Measurements from ENCODE around the gene CHN1.

The CHN1 gene

DNA sequence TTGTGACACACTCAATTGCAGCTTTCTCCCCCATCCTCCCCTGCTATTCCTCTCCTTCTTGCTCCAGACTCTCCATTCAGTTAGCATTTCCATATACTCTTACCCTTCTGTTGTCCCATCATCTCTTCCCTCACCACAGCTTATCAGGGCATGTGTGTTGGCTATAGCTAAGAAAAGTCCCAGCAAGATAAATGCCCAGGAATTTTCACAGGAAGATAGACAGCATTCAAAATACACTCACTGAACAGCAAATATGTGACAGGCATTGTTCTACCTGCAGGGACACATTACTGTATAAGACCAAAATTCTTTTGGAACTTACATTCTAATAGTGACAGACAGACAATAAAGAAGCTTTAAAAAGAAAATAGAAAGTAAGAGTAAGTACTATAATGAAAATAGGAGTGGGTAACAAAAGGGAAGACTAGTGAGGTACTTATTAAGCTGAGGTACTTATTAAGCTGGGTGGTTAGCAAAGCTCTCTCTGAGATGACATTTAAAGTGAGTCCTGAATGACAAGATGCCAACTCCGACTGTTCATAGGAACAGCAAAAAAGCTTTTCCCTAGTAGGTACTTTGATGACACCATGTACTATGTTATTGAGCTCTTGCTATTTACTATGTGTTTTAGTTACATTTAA lies 86.2 kb downstream of the CHN1 start:
- no peak for DNase-seq

DNA sequence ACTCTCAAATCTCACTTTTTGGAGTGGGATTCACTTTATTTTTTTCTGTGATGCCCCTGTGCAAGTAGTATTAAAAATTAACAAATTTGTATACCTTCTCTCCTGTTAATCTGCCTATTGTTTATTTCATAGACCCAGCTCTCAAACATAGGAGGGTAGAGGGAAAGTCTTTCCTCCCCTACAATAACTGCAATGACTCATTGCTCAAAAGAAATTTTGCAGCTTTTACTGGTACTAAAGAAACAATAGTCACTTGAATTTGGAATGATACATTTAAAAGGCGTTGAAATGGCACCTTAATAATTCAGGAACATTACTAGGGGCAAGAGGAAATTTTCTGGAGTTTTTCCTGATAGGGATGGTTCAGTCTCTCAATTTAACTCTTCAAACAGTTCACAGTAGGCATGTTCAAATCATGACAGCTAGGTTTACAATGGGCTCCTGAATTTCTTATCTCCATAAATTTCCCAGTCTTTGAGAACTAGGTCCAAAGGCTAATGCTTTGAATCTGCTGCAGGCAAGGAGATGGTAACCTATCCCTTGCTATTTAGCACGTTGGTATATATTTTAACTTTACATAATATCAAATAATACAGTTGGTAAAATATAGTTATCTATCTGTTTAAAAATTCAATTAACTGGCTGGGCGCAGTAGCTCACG lies 88.8 kb downstream of the CHN1 start:
- DNase-seq = no peak

DNA sequence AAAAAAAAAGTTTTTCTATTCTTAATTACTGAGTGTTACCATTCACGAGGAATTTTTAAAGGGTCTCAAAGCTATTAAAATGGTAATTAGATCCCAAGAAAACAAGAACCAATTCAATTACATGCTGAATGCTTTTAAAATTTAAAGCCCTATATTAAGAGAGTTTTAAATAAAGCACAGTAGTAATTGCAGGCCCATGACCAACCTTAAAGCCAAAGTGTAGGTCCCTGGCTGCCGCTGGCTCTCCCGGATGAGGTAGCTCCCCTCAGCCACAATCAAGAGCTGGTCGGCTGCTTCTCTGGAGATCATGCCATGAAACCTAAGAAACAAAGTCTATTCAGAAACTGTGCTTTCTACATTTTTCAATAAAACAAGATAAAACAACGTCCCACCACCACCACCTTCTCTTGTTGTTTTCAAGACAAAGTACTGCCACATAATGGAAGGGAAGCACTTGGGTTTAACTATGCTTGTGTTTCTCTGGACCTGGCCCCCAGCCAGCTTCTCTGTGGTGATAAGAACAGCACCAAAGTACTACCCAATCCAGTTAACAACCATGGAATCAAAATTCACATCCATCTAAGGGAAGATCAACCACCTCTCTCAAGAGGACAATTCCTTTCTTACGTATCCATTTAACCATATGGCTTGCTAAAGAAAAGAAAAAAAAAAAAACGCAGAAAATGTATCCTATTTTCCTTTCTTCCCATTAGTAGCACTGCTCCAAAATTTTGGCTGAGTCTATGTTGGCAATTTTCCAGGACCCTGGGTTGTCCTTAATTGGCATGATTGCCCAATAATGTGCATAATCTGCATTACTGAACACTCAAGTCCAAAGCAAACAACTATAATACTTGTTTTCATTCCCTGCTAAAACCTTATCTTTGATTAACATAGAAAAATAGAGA lies 90.1 kb downstream of the CHN1 start:
- no peak for DNase-seq

DNA sequence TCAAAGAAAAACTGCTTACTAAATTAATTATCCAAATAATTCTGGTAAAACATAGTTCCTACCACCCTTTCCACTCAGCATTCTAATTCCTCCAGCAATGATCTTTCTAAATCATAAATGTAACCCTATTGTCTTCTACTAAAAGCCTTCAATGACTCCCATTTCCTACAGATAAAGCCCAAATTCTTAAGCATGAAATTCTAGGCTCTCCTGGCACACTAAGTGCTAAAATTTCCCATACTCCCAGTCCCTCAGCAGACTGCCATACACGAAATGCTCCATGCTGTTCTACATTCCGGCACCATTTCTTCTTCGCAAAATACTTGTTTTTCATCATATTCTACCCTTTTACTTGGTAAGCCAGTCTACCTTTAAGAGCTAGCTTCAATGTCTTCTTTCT lies 96.9 kb downstream of the CHN1 start:
- no peak for DNase-seq

DNA sequence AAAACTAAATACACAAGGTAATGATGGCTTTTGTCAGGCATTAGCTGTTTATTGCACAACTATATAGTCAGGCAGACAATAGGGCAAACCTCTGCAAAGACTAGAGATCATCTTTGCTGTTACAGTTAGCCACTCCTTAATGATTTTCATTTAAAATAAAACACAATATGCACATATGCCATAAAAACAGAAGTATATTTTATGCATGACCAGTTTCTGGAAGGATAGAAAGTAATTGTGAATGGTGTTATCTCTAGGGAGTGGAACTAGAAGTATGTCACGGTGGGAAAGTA lies 102.0 kb downstream of the CHN1 start:
- DNase-seq = no peak

DNA sequence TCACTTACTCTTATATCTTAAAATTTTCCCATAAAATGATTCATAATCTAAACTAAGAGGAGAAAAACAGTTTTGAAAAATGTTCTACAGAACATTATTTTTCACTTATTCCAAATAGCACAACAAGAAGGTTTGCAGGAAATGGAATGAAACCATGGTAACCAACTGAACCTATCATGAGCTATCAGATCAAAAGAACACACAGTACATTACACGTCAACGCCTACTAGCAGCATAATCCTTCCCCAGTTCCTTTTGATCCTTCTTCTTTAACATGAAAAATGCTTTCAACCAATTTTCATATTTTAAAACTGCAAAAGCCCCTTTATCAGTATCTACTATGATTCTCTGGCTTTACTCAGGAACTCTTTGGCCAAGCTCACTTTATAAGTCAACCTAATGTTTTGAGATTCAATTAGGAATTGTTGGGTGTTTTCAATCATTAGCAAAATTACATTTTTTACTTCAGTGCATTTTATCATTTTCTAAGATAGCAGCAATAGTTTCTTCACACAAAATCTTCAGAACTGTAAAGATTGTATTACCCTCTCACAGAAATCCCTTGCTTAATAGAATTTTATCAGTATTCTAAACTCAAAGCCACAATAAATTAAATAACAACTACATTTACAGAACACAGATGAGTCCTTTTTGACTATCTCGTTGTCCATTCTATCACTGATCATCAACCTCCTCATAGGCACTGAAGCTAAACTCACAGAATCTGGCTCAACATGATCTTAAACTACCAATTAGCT lies 102.5 kb downstream of the CHN1 start:
- DNase-seq = no peak

DNA sequence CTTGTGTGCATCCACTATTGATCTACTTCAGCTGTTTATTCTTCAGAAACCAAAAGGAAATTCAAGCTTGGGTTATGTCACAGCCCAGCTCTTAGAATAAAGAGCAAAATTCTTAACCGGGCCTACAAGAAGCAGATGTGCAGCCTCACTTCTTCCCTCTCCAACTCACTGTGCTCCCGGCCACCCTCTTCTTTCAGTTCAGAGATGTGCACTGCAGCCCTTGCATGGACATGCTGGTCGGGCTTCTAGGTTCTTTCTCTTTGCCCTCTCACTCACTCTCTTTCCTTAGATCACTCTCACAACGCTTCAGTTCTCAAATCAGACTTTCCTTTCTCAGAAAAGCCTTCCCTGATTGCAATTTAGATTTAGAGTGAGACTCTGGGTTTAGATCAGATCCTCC lies 104.1 kb downstream of the CHN1 start:
- no peak for DNase-seq

DNA sequence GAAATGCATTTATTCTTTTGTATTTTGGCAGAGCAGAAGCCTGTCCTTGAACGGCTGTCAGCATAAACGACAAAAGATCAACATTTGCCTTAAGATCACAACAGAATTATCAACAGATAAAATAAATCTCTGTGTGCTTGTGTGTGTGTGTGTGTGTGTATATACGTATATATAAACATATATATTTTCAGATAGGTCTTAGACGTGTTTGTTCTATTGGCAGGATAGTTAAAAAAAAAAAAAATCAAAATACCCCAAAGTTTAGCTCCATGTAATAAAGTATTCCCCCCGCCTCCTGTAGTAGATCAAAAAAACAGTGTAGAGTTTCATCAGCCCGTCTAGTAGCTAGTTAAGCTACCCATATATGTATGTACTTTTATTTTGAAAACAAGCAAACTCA lies 107.9 kb downstream of the CHN1 start:
- DNase-seq = no peak

DNA sequence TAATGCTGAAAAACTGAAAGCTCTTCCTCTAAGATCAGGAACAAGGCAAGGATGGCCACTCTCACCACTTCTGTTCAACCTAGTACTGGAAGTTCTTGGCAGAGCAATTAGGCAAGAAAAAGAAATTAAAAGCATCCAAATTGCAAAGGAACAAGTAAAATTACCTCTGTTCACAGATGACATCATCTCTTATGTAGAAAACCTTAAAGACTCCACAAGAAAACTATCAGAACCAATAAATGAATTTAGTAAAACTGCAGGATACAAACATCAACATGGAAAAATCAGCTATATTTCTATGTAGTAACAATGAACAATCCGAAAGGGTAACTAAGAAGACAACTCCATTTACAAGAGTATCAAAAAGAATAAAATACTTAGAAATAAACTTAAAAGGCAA lies 112.2 kb downstream of the CHN1 start:
- DNase-seq = no peak

DNA sequence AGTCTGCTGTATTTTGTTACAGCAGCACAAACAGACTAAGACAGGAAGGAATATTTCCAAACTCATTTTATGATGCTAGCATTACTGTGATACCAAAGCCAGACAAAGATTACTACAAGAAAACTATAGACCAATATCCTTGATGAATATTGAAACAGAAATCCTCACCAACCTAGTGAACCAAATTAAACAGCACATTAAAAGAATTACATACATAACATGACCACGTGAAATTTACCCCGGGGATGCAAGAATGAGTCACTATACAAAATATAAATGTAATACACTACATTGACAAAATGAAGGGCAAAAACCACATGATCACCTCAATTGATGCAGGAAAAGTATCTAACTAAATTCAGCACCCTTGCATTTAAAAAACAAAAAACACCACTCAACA lies 112.6 kb downstream of the CHN1 start:
- DNase-seq = no peak

DNA sequence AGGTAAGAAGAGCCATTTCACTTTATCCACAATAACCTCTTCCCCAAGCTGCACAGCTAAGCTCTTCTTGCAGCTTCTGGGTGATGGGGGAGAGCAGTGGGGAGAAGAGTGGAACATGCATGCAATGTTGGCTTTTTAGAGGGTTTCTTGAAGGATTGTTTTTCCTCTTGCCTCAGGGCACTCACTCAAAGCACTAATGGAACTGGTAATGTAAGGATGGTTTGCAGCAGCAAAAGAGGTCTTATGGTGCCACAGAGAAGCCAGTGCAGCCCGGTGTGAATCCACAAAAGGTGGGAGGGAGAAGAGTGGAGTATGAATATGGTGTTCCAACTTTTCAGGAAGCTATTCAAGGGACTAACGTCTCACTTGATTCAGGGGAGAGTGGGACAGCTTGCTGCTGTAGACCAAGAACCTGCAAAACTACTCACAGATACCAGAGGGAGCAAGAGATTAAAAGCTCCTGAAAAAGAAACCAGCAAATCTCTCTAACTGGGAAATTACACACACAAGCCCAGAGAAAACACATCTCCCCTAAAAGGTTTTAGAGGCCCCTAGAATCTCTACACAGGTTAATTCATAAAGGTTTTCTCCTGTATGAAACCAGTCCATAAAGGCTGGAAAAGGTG lies 116.4 kb downstream of the CHN1 start:
- no peak for DNase-seq

DNA sequence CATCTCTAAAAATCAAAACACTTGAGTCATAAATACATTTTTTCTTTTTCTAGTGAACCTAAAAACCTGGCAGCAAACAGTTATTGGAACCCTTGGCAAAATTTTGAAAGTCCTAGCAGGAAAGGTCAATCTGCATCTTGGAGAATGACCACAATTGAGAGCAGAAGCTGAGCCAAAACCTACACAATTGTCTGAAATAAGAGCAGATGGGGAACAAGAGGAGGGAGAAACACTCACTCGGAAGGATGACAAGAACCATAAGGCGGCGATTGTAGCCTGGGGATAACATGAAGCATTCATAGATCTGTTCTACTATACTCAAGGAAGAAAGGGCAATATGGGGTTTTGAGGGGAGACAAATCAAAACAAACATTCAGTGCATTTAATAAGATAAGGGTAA lies 117.0 kb downstream of the CHN1 start:
- DNase-seq = no peak

DNA sequence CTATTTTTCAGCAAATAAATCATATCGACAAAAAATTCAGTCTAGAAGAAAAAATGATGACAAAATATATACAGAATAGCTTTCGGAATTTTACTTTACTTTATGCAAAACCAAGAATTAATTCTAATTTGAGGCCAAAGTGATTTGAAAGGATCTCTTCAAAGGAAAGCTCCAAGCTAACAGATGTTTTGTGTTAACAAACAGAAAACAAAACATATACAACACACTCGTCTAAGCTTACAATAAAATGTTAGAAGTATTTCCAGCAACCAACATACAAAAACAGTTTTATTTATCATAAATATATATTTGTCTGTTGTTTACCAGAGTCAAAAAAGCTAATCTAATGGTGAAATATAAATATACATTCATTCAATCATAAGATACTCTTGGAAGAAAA lies 122.8 kb downstream of the CHN1 start:
- DNase-seq = no peak

DNA sequence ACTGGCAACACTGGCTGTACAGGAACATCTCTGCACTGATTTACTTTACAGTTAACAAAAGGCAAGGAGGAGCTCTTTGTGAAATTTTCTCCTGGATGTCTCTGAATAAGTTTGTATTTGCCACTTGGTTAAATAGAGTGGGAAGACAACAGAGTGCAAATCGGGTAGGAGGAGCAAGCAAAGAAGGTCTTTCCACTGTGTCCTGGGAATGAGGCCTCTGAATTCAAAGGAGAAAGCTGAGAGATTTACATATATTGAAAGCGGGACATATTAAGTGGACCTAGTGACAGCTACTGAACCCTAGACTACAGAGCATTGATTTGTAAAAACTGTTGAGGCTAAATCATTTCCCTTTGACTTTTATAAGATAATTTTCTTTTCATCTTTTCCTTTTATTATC lies 123.5 kb downstream of the CHN1 start:
- DNase-seq = no peak

DNA sequence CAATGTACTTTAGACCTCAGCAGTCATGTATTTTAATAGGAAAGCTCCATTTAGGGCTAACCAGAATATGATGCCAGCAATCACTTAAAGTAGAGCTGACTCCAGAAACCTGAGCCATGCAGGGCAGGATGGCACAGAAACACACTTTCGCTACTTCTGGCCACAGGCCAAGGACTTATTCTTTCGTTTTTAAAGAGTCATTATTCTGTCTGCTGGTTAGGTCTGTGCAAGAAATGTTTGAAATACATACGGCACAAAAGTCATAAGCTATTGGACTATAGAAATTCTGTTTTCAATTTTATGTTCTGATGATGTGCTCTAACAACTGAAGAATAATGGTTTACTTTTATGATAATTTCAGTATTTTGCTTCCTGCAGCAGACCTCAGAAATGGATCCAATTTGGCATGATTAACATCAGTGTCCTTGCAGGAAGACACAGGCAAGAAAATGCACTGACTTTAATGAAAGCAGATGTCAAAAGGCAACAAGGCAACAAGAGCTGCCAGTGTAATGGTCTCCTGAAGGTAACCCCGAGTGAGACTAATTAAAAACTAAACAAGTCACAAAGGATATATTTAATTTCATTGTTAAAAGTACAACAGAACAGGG lies 126.5 kb downstream of the CHN1 start:
- DNase-seq = no peak

DNA sequence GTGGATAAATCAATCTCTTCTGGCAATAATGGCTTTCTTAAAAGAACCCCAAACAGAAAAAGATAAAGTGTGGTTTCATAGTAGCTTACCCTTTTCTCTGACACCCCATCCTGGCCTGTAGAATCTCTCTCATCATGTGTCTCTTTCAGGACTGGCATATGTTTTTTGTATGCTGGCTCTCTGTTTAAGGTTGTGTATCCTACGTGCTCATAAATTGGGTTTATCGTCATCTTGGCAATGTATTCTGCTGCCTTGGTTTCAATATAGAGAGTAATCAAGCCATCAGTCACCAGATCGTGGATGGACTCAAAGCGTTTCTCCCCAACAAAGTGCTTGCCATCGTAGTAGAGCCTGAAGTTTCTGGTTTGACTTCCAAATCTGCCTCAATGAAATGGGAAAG lies 127.4 kb downstream of the CHN1 start:
- no peak for DNase-seq

DNA sequence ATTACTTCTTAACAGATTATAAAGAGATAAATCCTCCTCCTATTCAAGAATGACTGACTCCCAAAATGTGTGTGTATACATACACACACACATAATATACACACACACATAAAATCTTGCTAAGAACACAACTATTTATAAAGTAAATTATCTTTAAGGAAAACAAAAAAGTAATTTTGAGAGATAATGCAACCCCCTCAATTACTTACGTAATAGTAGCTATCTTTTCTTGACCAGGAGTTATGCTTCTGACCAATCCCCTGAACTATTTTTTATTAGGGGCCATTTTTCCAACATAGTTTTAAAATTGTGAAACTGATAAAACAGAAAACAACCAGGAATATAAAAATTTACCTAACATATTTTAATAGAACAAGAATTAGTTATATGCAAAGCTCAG lies 127.9 kb downstream of the CHN1 start:
- DNase-seq = no peak

DNA sequence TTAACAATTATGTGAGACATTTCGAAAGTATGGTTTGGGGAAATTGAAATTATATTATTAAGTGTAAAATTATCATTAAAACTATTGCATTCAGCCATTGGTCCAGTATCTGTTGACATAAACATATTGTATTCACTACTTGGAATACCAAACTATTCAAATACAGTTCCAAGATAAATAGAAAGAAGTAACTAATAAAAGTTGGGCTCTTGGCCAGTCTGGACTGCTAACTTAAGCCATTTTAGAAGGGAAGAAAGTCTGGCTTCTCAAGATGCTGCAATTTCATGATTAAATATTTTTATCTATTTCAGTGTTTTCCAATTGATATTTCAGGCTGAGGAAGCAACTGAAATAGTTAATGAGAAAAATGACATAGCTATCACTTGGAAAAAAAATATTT lies 131.1 kb downstream of the CHN1 start:
- DNase-seq = no peak

DNA sequence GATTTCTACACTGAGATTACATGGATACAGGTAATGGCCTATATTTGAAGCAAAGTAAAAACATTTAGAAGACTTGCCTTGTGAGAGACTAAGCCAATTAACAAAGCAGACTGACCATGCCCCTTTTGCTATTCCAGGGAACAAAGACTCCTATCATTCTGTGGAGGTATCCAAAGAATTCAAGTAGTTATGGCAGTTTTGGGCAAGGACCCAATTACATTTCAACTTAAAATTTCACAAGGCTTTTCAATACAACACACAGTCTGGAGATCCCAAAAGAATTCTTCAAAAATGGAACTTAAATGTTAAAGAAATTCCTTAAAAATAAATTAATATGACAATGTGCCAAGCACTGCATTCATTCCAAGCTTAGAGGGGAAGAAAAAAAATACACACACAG lies 131.7 kb downstream of the CHN1 start:
- DNase-seq = no peak

DNA sequence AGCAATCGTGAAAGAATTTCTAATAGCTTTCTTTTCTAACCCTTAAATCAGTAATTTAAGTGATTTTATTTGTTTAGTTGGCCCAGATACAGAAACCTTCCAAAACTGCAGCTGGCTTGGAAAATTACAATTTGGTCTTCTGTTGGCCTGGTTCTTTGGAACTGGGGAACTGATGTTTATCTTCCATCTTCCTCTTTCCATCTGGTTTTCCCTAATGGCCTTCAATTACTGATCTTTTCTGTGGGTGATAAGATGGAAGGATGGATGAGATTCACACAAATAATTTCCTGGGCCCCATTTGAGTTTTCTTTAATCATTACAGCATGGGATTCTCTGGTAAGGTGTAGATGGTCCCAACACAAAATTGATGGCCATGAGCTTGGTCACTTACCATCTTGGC lies 134.4 kb downstream of the CHN1 start:
- no peak for DNase-seq

DNA sequence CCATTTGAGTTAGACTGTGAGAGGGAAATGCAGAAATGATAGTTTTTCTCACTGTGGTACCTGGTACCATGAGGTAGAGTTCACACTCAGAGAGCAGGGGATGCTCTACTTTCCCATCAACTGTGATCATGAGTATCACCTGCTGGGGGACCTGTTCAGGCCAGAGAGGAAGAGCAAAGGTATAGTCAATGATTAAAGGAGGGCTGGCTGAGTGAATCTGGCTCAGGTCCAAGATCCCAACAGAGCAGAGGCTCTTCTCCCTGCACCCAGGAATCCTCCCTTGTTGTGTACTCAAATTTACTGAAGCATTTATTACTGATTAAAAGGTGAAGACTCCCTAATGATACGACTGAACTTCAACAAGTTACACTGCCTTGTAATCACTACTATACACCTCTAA lies 136.3 kb downstream of the CHN1 start:
- DNase-seq = no peak

DNA sequence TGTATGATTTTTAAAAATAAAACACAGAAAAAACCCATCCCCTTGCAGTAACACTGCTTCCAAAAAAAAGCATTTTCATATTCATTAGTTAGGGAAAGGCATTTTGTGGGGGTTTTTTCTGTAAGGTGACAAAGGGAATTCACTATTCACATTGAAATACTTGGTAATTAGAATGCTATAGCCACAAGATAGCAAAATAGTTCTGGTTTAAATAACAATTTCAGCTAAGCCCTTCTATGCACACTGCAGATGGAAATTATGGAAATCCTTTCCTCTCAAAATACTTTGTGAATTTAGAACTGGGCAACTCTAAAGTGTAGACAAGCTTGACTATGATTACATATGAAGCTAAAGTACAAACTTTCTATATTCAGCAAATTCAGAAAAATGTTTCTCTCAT lies 138.8 kb downstream of the CHN1 start:
- no peak for DNase-seq

DNA sequence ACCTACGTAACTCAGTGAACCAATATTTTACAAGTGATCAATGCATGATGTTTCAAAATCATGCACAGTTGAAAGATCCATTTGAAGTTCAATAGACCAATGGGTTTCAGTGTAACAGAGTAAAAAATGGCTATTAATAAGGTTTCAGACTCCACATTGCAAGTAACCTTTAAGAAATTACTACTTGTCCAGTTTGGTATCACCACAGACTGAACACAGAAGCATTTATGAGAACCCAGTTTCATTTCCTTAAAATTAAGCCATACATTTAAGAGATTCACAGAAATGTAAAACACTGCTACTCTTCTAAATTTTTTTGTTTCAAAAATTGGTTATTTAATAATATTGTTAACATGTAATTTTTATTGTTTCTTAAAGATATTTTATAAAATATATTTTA lies 142.0 kb downstream of the CHN1 start:
- DNase-seq = no peak
